Measurements from ENCODE around the gene MXRA8. TPM values are rescaled to one million over a fixed set of nuclear protein-coding genes. Genes with fewer than 3 reads are reported as not detected.
A peak's percentile ranks its signal among the peaks of the same experiment; 100 is the strongest.

The MXRA8 gene
- total and polyA plus RNA-seq, 9 of the 15 experiments (the other 6 are each of a cell fraction or from before 2014, with no cell fraction given) = 0.66 to 11.3 (median 6.3) TPM

DNA sequence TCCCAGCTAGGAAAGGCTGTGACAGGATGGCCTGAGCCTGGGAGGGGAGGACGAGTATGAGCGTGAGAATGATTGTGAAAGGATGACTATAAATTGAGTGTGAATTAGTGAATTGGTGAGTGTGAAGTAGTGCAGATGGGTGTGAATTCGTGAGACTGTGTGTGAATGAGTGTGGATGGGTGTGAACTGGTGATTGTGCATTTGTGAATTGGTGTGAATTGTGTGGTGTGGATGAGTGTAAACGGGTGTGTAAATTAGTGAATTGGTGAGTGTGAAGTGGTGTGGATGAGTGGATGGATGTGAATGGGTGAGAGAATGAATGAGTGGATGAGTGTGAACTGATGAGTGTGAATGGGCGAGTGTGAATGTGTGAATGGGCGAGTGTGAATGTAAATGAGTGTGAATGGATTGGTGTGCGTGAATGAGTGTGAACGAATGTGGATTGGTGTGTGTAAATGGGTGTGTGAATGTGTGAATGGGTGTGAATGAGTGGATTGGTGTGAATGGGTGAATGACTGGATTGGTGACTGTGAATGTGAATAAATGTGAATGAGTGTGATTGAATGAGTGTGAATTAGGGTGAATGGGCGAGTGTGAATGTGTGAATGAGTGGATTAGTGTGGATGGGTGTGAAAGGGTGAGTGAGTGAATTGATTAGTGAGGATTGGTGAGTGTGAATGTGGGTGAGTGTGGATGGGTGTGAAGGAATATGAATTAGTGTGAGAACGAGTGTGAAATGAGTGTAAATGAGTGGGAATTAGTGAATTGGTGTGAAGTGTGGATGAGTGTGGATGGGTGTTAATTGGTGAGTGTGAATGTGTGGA lies 7.7 kb upstream of the MXRA8 start:
- in situ Hi-C loops (cut with MboI) = loop anchor here (10.0 kb wide), 1 partner anchor 549 kb away; the partner anchor contains the start of genes CALML6 and TMEM52
- H3K9me3 ChIP-seq (replicated peaks; ENCODE audit: control insufficient read depth, insufficient read depth, low read depth, low read length) = peaks cover 10% of the 10 kb centered on the region
- no peak overlapping the region for H2AFZ ChIP-seq (ENCODE audit: low read depth, low read length)
- 25% methylated on average over 10 of the region's 10 CpGs for WGBS (ENCODE audit: insufficient coverage, low coverage, missing lambda C conversion rate)
- H3K27ac ChIP-seq (ENCODE audit: extremely low read depth, low read depth, low read length) = no peak overlapping the region
- no peak overlapping the region for H3K9ac ChIP-seq (ENCODE audit: insufficient read depth in 1 of 2, low read depth in 2 of 2, low read length in 2 of 2)
- FAIRE-seq = no peak
- H3K9me1 ChIP-seq (ENCODE audit: control insufficient read depth, insufficient read depth, low read length) = no peaks in the 10 kb centered on the region
- CTCF ChIA-PET (ENCODE audit: low intra/inter-chr PET ratio) = no interaction called here
- H3K4me2 ChIP-seq (ENCODE audit: insufficient read depth, low read length) = no peak overlapping the region
- peaks cover 0 to 17% of the 10 kb centered on the region in 2 experiments; a peak in 2 of 5 replicates for H3K4me1 ChIP-seq (replicated peaks in 1 of 2; ENCODE audit: control insufficient read depth in 2 of 2, insufficient read depth in 2 of 2, low read length in 2 of 2)
- no peak for DNase-seq (ENCODE audit: extremely low read depth in 1 of 4, low spot score in 3 of 4)
- intact Hi-C loops (cut with micrococcal nuclease) = no loop called here
- BruUV-seq (replicated peaks) = no TSS peak
- H3K4me3 ChIP-seq = no peak overlapping the region
- H3K36me3 ChIP-seq (ENCODE audit: control insufficient read depth, insufficient read depth, low read length) = no peaks in the 10 kb centered on the region; the same call in 2 of the 3 replicates
- no peaks in the 10 kb centered on the region for H3K79me2 ChIP-seq (ENCODE audit: control insufficient read depth, insufficient read depth, low read length)
- no peak for ATAC-seq
- POLR2A ChIA-PET = interaction anchor here (0.8 kb wide), 1 partner anchor 54 kb away, joined by 3 read pairs; no protein-coding TSS in a partner anchor
- H4K20me1 ChIP-seq (replicated peaks; ENCODE audit: control insufficient read depth, insufficient read depth, low read length) = no peaks in the 10 kb centered on the region
- H3K27me3 ChIP-seq (ENCODE audit: control insufficient read depth in 2 of 2, insufficient read depth in 2 of 2, low read length in 2 of 2) = no peaks in the 10 kb centered on the region; a peak in 1 of 5 replicates
- TF ChIP-seq ZBTB43 (CRISPR knock-in tag; IDR thresholded peaks at IDR 0.05) (peak; percentile 100), XRCC5 (IDR thresholded peaks at IDR 0.05; ENCODE audit: low read depth, low read length) (no peak), TSC22D4 (tag; IDR thresholded peaks at IDR 0.05) (peak; percentile 87), THRB (CRISPR knock-in tag; conservative IDR thresholded peaks at IDR 0.05) (peak; percentile 49; the same call in 1 of the 2 replicates), TRIM24 (IDR thresholded peaks at IDR 0.05) (peak; percentile 8 to 10; a peak in 1 of 4 replicates), SIX5 (IDR thresholded peaks at IDR 0.05; ENCODE audit: borderline replicate concordance in 1 of 2, insufficient read depth in 1 of 2, low read depth in 1 of 2, low read length in 2 of 2) (0 out of 4 replicates have a peak, but pooled peaks of 1 of the 2 experiments have one; percentile 3), LARP7 (IDR thresholded peaks at IDR 0.05) (0 out of 2 replicates have a peak, but pooled peaks have one; percentile 76), ZNF717 (CRISPR knock-in tag; IDR thresholded peaks at IDR 0.05) (no peak), TAF1 (IDR thresholded peaks at IDR 0.05; ENCODE audit: control insufficient read depth, extremely low read depth, insufficient read depth, low read length, severe bottlenecking) (no peak), PTTG1 (tag; IDR thresholded peaks at IDR 0.05; ENCODE audit: low read depth) (no peak), TAF9B (IDR thresholded peaks at IDR 0.05; ENCODE audit: partially characterized antibody) (no peak), MIER1 (IDR thresholded peaks at IDR 0.05; ENCODE audit: low read depth) (no peak), MCM3 (IDR thresholded peaks at IDR 0.05) (no peak), SMARCA5 (IDR thresholded peaks at IDR 0.05) (peak; percentile 33; the same call in 1 of the 2 replicates), PHF20 (IDR thresholded peaks at IDR 0.05; ENCODE audit: partially characterized antibody) (peak; percentile 9), NR1H2 (CRISPR knock-in tag; IDR thresholded peaks at IDR 0.05) (no peak), ZNF282 (CRISPR knock-in tag; IDR thresholded peaks at IDR 0.05) (no peak), PHB2 (IDR thresholded peaks at IDR 0.05; ENCODE audit: low read depth) (0 out of 2 replicates have a peak, but pooled peaks have one; percentile 43), ZKSCAN1 (IDR thresholded peaks at IDR 0.05; ENCODE audit: low read depth, low read length) (no peak), SMAD2 (IDR thresholded peaks at IDR 0.05; ENCODE audit: low read depth, low read length) (no peak)
- TF ChIP-seq, protein P1, sequence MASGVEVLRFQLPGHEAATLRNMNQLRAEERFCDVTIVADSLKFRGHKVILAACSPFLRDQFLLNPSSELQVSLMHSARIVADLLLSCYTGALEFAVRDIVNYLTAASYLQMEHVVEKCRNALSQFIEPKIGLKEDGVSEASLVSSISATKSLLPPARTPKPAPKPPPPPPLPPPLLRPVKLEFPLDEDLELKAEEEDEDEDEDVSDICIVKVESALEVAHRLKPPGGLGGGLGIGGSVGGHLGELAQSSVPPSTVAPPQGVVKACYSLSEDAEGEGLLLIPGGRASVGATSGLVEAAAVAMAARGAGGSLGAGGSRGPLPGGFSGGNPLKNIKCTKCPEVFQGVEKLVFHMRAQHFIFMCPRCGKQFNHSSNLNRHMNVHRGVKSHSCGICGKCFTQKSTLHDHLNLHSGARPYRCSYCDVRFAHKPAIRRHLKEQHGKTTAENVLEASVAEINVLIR (CRISPR knock-in tag; IDR thresholded peaks at IDR 0.05) = no peak
